UCSD-AML1 (cell line): ENCODE data around the gene DDC.

Experiments used
- DNase-seq: peaks from one replicate; lab custom pipeline; 2025; ENCODE audit not compliant: unreplicated experiment; lab: John Stamatoyannopoulos, UW

The DDC gene

GRCh38 chr7:50488379-50488778 is 76.8 kb downstream of the DDC start:
- no peak for DNase-seq

- no peak for DNase-seq
These were observed 78.7 kb downstream of the DDC start for GRCh38 chr7:50486512-50486911.

GRCh38 chr7:50481867-50482266 is 83.3 kb downstream of the DDC start:
- DNase-seq = no peak

- no peak for DNase-seq
These were observed 84.4 kb downstream of the DDC start for GRCh38 chr7:50480797-50481196.

GRCh38 chr7:50479743-50480517 is 85.3 kb downstream of the DDC start:
- DNase-seq = no peak

GRCh38 chr7:50477640-50478039 is 87.6 kb downstream of the DDC start:
- DNase-seq = no peak

GRCh38 chr7:50476953-50477625 is 88.1 kb downstream of the DDC start:
- DNase-seq = no peak

GRCh38 chr7:50475340-50475739 is 89.9 kb downstream of the DDC start:
- no peak for DNase-seq

- no peak for DNase-seq
These were observed 90.6 kb downstream of the DDC start for GRCh38 chr7:50474382-50475160.

- DNase-seq = no peak
These were observed 91.7 kb downstream of the DDC start for GRCh38 chr7:50473531-50473930.

- DNase-seq = no peak
These were observed 92.8 kb downstream of the DDC start for GRCh38 chr7:50472427-50472826.

- DNase-seq = no peak
These were observed 93.2 kb downstream of the DDC start for GRCh38 chr7:50471970-50472369.

- no peak for DNase-seq
These were observed 94.7 kb downstream of the DDC start for GRCh38 chr7:50470250-50471163.

GRCh38 chr7:50469181-50469580 is 96.0 kb downstream of the DDC start:
- no peak for DNase-seq

- DNase-seq = peak; percentile 60
These were observed 97.2 kb downstream of the DDC start for GRCh38 chr7:50467817-50468610.

- DNase-seq = no peak
These were observed 98.2 kb downstream of the DDC start for GRCh38 chr7:50466815-50467585.

- DNase-seq = no peak
These were observed 102.2 kb downstream of the DDC start for GRCh38 chr7:50463035-50463434.

GRCh38 chr7:50462361-50462760 is 102.8 kb downstream of the DDC start:
- no peak for DNase-seq

GRCh38 chr7:50461695-50462094 is 103.5 kb downstream of the DDC start:
- no peak for DNase-seq
